ENCODE measurements around the gene TSGA10IP.

GRCh38 chr11:65982824-65983588 is 37.7 kb downstream of the TSGA10IP start:
- no peak for TF ChIP-seq CTCF (IDR thresholded peaks at IDR 0.05)
- no peak for TF ChIP-seq ZFX (IDR thresholded peaks at IDR 0.05; ENCODE audit: borderline replicate concordance)

Measured in 22Rv1 (cell line).